Measurements from ENCODE around the gene FGFR4.

DNA sequence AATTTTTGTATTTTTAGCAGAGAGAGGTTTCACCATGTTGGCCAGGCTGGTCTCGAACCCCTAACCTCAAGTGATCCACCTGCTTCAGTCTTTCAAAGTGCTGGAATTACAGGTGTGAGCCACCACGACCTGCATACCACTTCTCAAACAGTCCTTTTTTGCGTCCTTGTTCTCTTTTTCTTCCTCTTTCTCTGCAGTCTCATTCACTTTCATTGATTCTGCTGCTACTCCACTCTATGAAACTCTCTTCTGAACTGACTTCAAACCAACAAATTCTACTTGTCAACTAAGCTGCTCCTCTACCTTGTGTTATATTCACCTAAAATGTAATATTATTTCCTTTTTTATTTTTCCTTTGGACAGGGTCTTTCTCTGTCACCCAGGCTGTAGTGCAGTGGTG, 54.8 kb downstream of the FGFR4 start:
- no peak for TF ChIP-seq NRF1 (IDR thresholded peaks at IDR 0.05; ENCODE audit: low read depth, low read length)
- TF ChIP-seq, protein P1, sequence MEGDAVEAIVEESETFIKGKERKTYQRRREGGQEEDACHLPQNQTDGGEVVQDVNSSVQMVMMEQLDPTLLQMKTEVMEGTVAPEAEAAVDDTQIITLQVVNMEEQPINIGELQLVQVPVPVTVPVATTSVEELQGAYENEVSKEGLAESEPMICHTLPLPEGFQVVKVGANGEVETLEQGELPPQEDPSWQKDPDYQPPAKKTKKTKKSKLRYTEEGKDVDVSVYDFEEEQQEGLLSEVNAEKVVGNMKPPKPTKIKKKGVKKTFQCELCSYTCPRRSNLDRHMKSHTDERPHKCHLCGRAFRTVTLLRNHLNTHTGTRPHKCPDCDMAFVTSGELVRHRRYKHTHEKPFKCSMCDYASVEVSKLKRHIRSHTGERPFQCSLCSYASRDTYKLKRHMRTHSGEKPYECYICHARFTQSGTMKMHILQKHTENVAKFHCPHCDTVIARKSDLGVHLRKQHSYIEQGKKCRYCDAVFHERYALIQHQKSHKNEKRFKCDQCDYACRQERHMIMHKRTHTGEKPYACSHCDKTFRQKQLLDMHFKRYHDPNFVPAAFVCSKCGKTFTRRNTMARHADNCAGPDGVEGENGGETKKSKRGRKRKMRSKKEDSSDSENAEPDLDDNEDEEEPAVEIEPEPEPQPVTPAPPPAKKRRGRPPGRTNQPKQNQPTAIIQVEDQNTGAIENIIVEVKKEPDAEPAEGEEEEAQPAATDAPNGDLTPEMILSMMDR (IDR thresholded peaks at IDR 0.05; ENCODE audit: control extremely low read depth in 1 of 3, insufficient read depth in 1 of 3, low read depth in 1 of 3, low read length in 3 of 3): no peak
